ENCODE data around the gene ZMYM2. TPM values are rescaled to one million over a fixed set of nuclear protein-coding genes. Genes with fewer than 3 reads are reported as not detected.

Gene ZMYM2
- total and polyA plus RNA-seq, 2 of the 13 experiments (the other 11 are each of a cell fraction or from before 2014, with no cell fraction given): 22.4 to 40.8 TPM

- WGBS (ENCODE audit: low lambda C conversion rate): 57% methylated on average over 7 of the region's 10 CpGs
- intact Hi-C loops (cut with micrococcal nuclease; ENCODE audit: unreplicated experiment): no loop called here
- Histone ChIP-seq H3K27me3 (ENCODE audit: control insufficient read depth in 1 of 2, insufficient read depth in 2 of 2, low read length in 2 of 2) (no peaks in the 10 kb centered on the region; a peak in 1 of 5 replicates), H4K20me1 (ENCODE audit: insufficient read depth, low read length) (no peaks in the 10 kb centered on the region), H3K4me1 (ENCODE audit: insufficient read depth, low read length) (peaks cover 22% of the 10 kb centered on the region), H2AFZ (ENCODE audit: low read length) (no peak overlapping the region), H3K4me3 (replicated peaks in 1 of 3; ENCODE audit: insufficient read depth in 1 of 3, low read depth in 2 of 3, low read length in 3 of 3) (no peak overlapping the region), H3K27ac (ENCODE audit: extremely low read length, insufficient read depth, low read length) (no peak overlapping the region), H3K9me3 (ENCODE audit: low read length) (no peaks in the 10 kb centered on the region), H3K36me3 (replicated peaks in 1 of 2; ENCODE audit: control insufficient read depth in 1 of 2, insufficient read depth in 2 of 2, low read length in 2 of 2) (no peaks in the 10 kb centered on the region), H3K79me2 (ENCODE audit: insufficient read depth, low read length) (no peaks in the 10 kb centered on the region), H3K9ac (ENCODE audit: insufficient read depth, low read depth, low read length) (no peak overlapping the region), H3K4me2 (ENCODE audit: low read depth, low read length) (no peak overlapping the region)
- in situ Hi-C loops (cut with HindIII; ENCODE audit: extremely low pct_ligation_motif_present, low pct_unique_long_range_greater_than_20kb): no loop called here
- ChIA-PET POLR2A (no interaction called here), CTCF (ENCODE audit: low intra/inter-chr PET ratio, low total read pairs) (no interaction called here)
- BruUV-seq (replicated peaks): no TSS peak
- ATAC-seq (no peak), FAIRE-seq (no peak), DNase-seq (ENCODE audit: low spot score) (no peak)
- TF ChIP-seq CBX1 (IDR thresholded peaks at IDR 0.05; ENCODE audit: low read depth): no peak
- TF ChIP-seq, protein P1, sequence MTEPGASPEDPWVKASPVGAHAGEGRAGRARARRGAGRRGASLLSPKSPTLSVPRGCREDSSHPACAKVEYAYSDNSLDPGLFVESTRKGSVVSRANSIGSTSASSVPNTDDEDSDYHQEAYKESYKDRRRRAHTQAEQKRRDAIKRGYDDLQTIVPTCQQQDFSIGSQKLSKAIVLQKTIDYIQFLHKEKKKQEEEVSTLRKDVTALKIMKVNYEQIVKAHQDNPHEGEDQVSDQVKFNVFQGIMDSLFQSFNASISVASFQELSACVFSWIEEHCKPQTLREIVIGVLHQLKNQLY (CRISPR knock-in tag; IDR thresholded peaks at IDR 0.05): no peak
- TF ChIP-seq SSRP1 (CRISPR knock-in tag; IDR thresholded peaks at IDR 0.05): no peak
- TF ChIP-seq ATF6 (CRISPR knock-in tag; conservative IDR thresholded peaks at IDR 0.05): no peak
- TF ChIP-seq ZNF878 (CRISPR knock-in tag; IDR thresholded peaks at IDR 0.05): no peak
- no peak for TF ChIP-seq AHR (CRISPR knock-in tag; IDR thresholded peaks at IDR 0.05)
- TF ChIP-seq, protein P2, sequence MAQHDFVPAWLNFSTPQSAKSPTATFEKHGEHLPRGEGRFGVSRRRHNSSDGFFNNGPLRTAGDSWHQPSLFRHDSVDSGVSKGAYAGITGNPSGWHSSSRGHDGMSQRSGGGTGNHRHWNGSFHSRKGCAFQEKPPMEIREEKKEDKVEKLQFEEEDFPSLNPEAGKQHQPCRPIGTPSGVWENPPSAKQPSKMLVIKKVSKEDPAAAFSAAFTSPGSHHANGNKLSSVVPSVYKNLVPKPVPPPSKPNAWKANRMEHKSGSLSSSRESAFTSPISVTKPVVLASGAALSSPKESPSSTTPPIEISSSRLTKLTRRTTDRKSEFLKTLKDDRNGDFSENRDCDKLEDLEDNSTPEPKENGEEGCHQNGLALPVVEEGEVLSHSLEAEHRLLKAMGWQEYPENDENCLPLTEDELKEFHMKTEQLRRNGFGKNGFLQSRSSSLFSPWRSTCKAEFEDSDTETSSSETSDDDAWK (CRISPR knock-in tag; IDR thresholded peaks at IDR 0.05): no peak
- no peak for TF ChIP-seq NFATC3 (CRISPR knock-in tag; IDR thresholded peaks at IDR 0.05)
- TF ChIP-seq, protein P3, sequence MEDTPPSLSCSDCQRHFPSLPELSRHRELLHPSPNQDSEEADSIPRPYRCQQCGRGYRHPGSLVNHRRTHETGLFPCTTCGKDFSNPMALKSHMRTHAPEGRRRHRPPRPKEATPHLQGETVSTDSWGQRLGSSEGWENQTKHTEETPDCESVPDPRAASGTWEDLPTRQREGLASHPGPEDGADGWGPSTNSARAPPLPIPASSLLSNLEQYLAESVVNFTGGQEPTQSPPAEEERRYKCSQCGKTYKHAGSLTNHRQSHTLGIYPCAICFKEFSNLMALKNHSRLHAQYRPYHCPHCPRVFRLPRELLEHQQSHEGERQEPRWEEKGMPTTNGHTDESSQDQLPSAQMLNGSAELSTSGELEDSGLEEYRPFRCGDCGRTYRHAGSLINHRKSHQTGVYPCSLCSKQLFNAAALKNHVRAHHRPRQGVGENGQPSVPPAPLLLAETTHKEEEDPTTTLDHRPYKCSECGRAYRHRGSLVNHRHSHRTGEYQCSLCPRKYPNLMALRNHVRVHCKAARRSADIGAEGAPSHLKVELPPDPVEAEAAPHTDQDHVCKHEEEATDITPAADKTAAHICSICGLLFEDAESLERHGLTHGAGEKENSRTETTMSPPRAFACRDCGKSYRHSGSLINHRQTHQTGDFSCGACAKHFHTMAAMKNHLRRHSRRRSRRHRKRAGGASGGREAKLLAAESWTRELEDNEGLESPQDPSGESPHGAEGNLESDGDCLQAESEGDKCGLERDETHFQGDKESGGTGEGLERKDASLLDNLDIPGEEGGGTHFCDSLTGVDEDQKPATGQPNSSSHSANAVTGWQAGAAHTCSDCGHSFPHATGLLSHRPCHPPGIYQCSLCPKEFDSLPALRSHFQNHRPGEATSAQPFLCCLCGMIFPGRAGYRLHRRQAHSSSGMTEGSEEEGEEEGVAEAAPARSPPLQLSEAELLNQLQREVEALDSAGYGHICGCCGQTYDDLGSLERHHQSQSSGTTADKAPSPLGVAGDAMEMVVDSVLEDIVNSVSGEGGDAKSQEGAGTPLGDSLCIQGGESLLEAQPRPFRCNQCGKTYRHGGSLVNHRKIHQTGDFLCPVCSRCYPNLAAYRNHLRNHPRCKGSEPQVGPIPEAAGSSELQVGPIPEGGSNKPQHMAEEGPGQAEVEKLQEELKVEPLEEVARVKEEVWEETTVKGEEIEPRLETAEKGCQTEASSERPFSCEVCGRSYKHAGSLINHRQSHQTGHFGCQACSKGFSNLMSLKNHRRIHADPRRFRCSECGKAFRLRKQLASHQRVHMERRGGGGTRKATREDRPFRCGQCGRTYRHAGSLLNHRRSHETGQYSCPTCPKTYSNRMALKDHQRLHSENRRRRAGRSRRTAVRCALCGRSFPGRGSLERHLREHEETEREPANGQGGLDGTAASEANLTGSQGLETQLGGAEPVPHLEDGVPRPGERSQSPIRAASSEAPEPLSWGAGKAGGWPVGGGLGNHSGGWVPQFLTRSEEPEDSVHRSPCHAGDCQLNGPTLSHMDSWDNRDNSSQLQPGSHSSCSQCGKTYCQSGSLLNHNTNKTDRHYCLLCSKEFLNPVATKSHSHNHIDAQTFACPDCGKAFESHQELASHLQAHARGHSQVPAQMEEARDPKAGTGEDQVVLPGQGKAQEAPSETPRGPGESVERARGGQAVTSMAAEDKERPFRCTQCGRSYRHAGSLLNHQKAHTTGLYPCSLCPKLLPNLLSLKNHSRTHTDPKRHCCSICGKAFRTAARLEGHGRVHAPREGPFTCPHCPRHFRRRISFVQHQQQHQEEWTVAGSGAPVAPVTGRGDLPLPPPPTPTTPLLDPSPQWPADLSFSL (CRISPR knock-in tag; IDR thresholded peaks at IDR 0.05): no peak
- TF ChIP-seq, protein P4, sequence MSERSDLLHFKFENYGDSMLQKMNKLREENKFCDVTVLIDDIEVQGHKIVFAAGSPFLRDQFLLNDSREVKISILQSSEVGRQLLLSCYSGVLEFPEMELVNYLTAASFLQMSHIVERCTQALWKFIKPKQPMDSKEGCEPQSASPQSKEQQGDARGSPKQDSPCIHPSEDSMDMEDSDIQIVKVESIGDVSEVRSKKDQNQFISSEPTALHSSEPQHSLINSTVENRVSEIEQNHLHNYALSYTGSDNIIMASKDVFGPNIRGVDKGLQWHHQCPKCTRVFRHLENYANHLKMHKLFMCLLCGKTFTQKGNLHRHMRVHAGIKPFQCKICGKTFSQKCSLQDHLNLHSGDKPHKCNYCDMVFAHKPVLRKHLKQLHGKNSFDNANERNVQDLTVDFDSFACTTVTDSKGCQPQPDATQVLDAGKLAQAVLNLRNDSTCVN (CRISPR knock-in tag; IDR thresholded peaks at IDR 0.05; ENCODE audit: borderline replicate concordance): no peak
- TF ChIP-seq ZFP36L1 (CRISPR knock-in tag; IDR thresholded peaks at IDR 0.05): no peak
- TF ChIP-seq ZNF747 (CRISPR knock-in tag; IDR thresholded peaks at IDR 0.05; ENCODE audit: borderline replicate concordance): no peak
- no peak for TF ChIP-seq ZNF850 (CRISPR knock-in tag; conservative IDR thresholded peaks at IDR 0.05)
Measured at GRCh38 chr13:20132052-20132634, 173.6 kb downstream of the ZMYM2 start.
